SU-DHL-6 (cell line): ENCODE data around the gene DNAAF5.

Experiments used
- H2AFZ ChIP-seq: fragments of 200-600 bp; sonication (generic); 2 replicates; pipeline ENCODE4 v1.6.1; 2014; ENCODE audit warnings: low read depth, mild to moderate bottlenecking, moderate library complexity, mixed read lengths, antibody characterized with exemption, low read length; ENCODE audit not compliant: severe bottlenecking
- H3F3A ChIP-seq: fragments of 200-600 bp; shearing (Covaris generic); 2 replicates; pipeline ENCODE4 v1.6.0; 2016; ENCODE audit warnings: antibody characterized with exemption, mild to moderate bottlenecking; ENCODE audit not compliant: insufficient read depth
- H3K27ac ChIP-seq: fragments of 200-600 bp; sonication (generic); 2 replicates; pipeline ENCODE4 v1.5.1; 2016; ENCODE audit warnings: low read depth, mild to moderate bottlenecking, low read length, moderate library complexity, mixed read lengths
- H3K27me3 ChIP-seq: fragments of 200-600 bp; sonication (generic), shearing (Covaris generic); 2 replicates; pipeline ENCODE4 v1.6.0; 2014; ENCODE audit warnings: mild to moderate bottlenecking, low read length
- H3K36me3 ChIP-seq: fragments of 200-600 bp; sonication (generic); 2 replicates; pipeline ENCODE4 v1.6.1; 2014; ENCODE audit warnings: mild to moderate bottlenecking, low read length, mixed read lengths
- H3K4me2 ChIP-seq: fragments of 300-600, 200-600 bp; shearing (Covaris generic), sonication (generic); 2 replicates; pipeline ENCODE4 v1.6.0; 2014; ENCODE audit warnings: low read length, low read depth, mild to moderate bottlenecking; ENCODE audit not compliant: poor library complexity, severe bottlenecking
- H3K4me3 ChIP-seq: fragments of 200-600 bp; sonication (generic); 2 replicates; pipeline ENCODE4 v1.5.1; 2014; ENCODE audit warnings: antibody characterized with exemption, low read length, mild to moderate bottlenecking, mixed read lengths; ENCODE audit not compliant: insufficient read depth, poor library complexity, severe bottlenecking
- H3K79me2 ChIP-seq: fragments of 200-600 bp; sonication (generic); 2 replicates; pipeline ENCODE4 v1.6.1; 2014; ENCODE audit warnings: mild to moderate bottlenecking, low read length, moderate library complexity; ENCODE audit not compliant: insufficient read depth
- H3K9ac ChIP-seq: fragments of 200-600 bp; sonication (generic); 2 replicates; pipeline ENCODE4 v1.7.0; 2014; ENCODE audit warnings: mild to moderate bottlenecking, low read length
- H3K9me2 ChIP-seq: fragments of 200-600 bp; sonication (generic); replicated peaks from 2 replicates; pipeline ENCODE4 v1.6.1; 2014; ENCODE audit warnings: low read length; ENCODE audit not compliant: insufficient read depth
- H3K9me3 ChIP-seq: fragments of 200-600 bp; sonication (generic); 2 replicates; pipeline ENCODE4 v1.6.1; 2014; ENCODE audit warnings: low read length, mixed read lengths; ENCODE audit not compliant: insufficient read depth
- H4K20me1 ChIP-seq: fragments of 200-600 bp; sonication (generic); 2 replicates; pipeline ENCODE4 v1.6.1; 2014; ENCODE audit warnings: low read depth, mild to moderate bottlenecking, antibody characterized with exemption, low read length, moderate library complexity, mixed read lengths
- EZH2phosphoT487 ChIP-seq: fragments of 200-600 bp; sonication (generic), shearing (Covaris generic); conservative IDR thresholded peaks from 2 replicates; pipeline ENCODE4 v1.6.1; 2018; ENCODE audit warnings: mild to moderate bottlenecking, antibody characterized with exemption, low read length, moderate library complexity, mixed read lengths
- TF ChIP-seq, protein P1 (sequence below): fragments of 200-600 bp; sonication (generic); IDR thresholded peaks from one replicate; pipeline ENCODE4 v1.5.1; 2017; ENCODE audit warnings: antibody characterized with exemption, mild to moderate bottlenecking, low read length, moderate library complexity; ENCODE audit not compliant: insufficient read depth, poor library complexity, severe bottlenecking

DNAAF5 gene

DNA sequence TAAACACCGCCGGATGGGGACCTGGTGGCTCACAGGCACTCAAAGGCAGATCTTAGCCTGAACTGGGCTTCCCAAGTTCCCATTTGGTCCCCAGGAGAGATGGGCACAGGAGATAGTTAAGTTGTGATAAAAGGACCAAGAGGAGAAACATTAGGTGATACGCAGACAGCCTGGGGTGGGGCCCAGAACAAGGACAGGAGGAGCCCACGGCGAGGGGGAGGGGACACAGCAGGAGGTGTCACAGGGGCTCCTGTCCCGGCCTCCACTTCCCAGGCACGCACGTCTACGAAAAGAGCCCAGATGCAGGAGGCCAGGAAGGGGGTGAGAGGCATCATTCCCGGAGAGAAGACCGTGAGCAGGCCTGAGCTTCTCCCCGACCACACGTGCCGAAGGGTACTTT is 16.3 kb upstream of the DNAAF5 start:
- H3K9me2 ChIP-seq = no peaks in the 10 kb centered on the region
- H4K20me1 ChIP-seq = no peaks in the 10 kb centered on the region; the same call in 1 of the 2 replicates
- H3K27me3 ChIP-seq = no peaks in the 10 kb centered on the region
- no peak overlapping the region for H3K9ac ChIP-seq
- TF ChIP-seq, protein P1, sequence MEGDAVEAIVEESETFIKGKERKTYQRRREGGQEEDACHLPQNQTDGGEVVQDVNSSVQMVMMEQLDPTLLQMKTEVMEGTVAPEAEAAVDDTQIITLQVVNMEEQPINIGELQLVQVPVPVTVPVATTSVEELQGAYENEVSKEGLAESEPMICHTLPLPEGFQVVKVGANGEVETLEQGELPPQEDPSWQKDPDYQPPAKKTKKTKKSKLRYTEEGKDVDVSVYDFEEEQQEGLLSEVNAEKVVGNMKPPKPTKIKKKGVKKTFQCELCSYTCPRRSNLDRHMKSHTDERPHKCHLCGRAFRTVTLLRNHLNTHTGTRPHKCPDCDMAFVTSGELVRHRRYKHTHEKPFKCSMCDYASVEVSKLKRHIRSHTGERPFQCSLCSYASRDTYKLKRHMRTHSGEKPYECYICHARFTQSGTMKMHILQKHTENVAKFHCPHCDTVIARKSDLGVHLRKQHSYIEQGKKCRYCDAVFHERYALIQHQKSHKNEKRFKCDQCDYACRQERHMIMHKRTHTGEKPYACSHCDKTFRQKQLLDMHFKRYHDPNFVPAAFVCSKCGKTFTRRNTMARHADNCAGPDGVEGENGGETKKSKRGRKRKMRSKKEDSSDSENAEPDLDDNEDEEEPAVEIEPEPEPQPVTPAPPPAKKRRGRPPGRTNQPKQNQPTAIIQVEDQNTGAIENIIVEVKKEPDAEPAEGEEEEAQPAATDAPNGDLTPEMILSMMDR = no peak
- no peak for TF ChIP-seq EZH2phosphoT487
- H3K27ac ChIP-seq = no peak overlapping the region
- H3K36me3 ChIP-seq = no peaks in the 10 kb centered on the region
- no peaks in the 10 kb centered on the region for H3K9me3 ChIP-seq
- H2AFZ ChIP-seq = no peak overlapping the region
- no peak overlapping the region for H3K4me2 ChIP-seq
- no peak overlapping the region for H3K4me3 ChIP-seq
- H3F3A ChIP-seq = no peaks in the 10 kb centered on the region
- peaks cover 5% of the 10 kb centered on the region; the same call in 1 of the 2 replicates for H3K79me2 ChIP-seq

DNA sequence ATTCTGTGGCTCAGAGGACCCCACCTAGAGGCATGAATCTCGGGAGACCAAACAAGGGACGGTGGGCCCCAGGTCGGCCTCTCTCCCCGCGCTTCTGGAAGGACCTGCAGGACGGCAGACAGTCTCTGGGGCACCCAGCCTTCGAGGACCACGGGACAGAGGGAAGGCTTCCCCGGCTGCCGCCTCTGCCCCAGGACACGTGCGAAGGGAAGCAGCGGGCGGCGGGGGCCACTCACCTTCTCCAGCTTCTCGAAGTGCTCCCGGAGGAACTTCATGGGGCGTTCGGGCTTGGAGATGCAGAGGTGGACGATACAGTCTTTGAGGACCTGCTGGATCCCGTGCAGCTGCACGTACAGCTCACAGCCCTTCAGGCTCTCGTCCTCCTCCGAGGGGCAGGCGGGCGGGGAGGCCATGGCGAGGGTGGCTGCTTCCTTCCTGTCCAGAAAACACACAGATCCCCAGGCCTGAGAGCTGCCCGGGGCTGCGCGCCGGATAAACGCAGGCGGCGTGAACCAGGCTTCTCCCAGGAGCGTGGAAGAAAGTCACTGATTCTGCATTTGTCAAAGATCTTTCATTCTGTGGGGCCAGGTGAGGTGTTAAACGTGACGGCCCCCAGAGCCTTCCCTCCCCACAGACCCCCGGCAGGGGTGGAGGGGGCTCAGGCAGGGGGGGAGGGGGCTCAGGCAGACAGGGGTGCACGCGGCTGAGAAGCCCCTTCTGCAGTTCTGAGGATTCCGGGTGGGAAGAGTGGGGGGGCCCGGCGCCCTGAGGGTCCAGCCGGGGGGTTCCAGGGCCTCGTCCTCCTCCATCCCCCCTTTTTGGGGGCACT is 15.2 kb upstream of the DNAAF5 start:
- H3K27me3 ChIP-seq = no peaks in the 10 kb centered on the region
- no peaks in the 10 kb centered on the region for H3K9me2 ChIP-seq
- H3K36me3 ChIP-seq = no peaks in the 10 kb centered on the region
- TF ChIP-seq, protein P1 = no peak
- no peak for TF ChIP-seq EZH2phosphoT487
- no peak overlapping the region for H3K9ac ChIP-seq
- no peaks in the 10 kb centered on the region for H3K9me3 ChIP-seq
- H3K4me3 ChIP-seq = no peak overlapping the region
- no peak overlapping the region for H2AFZ ChIP-seq
- no peaks in the 10 kb centered on the region for H3F3A ChIP-seq
- no peak overlapping the region for H3K27ac ChIP-seq
- no peak overlapping the region for H3K4me2 ChIP-seq
- H4K20me1 ChIP-seq = no peaks in the 10 kb centered on the region; the same call in 1 of the 2 replicates
- peaks cover 5% of the 10 kb centered on the region; the same call in 1 of the 2 replicates for H3K79me2 ChIP-seq

DNA sequence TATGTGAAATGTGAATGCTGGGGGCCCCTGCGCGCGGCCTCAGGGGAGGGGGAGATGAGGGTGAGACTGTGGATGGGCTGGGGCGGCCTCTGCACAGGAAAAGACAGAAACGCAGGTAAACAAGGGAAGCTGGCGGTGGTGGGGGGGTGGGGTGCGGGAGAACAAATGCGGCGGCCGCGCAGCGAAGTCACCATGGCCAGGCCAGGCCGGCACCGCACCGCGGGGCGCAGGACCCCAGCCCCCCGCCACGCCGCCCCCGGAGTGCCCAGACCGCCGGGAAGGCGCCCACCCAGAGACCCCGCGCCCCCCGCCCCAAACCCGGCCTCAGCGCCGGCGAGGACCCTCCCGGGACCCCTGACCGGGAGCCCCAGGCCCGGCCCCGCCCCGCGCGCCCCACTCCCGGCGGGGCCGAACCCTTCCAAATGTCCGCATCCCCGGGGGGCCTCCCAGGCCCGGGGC is 14.5 kb upstream of the DNAAF5 start:
- H3K9me3 ChIP-seq = no peaks in the 10 kb centered on the region
- no peaks in the 10 kb centered on the region for H3K36me3 ChIP-seq
- H3K9me2 ChIP-seq = no peaks in the 10 kb centered on the region
- no peak overlapping the region for H2AFZ ChIP-seq
- TF ChIP-seq, protein P1 = no peak
- TF ChIP-seq EZH2phosphoT487 = no peak
- no peak overlapping the region for H3K27ac ChIP-seq
- no peaks in the 10 kb centered on the region for H3K27me3 ChIP-seq
- no peak overlapping the region for H3K9ac ChIP-seq
- no peaks in the 10 kb centered on the region; the same call in 1 of the 2 replicates for H4K20me1 ChIP-seq
- no peak overlapping the region for H3K4me2 ChIP-seq
- H3K79me2 ChIP-seq = peaks cover 1% of the 10 kb centered on the region; the same call in 1 of the 2 replicates
- H3F3A ChIP-seq = no peaks in the 10 kb centered on the region
- no peak overlapping the region for H3K4me3 ChIP-seq
